Nephron progenitor cell (in vitro differentiated cells): Measurements from ENCODE around the gene MYH9.

Experiments used
- DNase-seq: peaks from one replicate; pipeline ENCODE4 v3.0.0; 2021
- H3K27ac Mint-ChIP-seq: 2 replicates; pipeline ENCODE4 v1.8.0; 2021; ENCODE audit warnings: mild to moderate bottlenecking, moderate library complexity, mixed read lengths
- H3K27me3 Mint-ChIP-seq: 2 replicates; pipeline ENCODE4 v1.8.0; 2021; ENCODE audit warnings: mild to moderate bottlenecking, low read depth, mixed read lengths; ENCODE audit not compliant: poor library complexity
- H3K36me3 Mint-ChIP-seq: 2 replicates; pipeline ENCODE4 v1.8.0; 2021; ENCODE audit warnings: low read depth, mixed read lengths
- H3K4me1 Mint-ChIP-seq: 2 replicates; pipeline ENCODE4 v1.8.0; 2021; ENCODE audit warnings: mixed read lengths
- H3K4me3 Mint-ChIP-seq: 2 replicates; pipeline ENCODE4 v1.8.0; 2021; ENCODE audit warnings: mild to moderate bottlenecking, moderate library complexity, mixed read lengths
- H3K9me3 Mint-ChIP-seq: 2 replicates; pipeline ENCODE4 v1.8.0; 2021; ENCODE audit warnings: mild to moderate bottlenecking, moderate library complexity, mixed read lengths
- TF ChIP-seq, protein P1 (sequence below): fragments of 200-600 bp; sonication (generic); IDR thresholded peaks from 2 replicates; pipeline ENCODE4 v1.5.0; 2021; ENCODE audit warnings: antibody characterized with exemption

The MYH9 gene

DNA sequence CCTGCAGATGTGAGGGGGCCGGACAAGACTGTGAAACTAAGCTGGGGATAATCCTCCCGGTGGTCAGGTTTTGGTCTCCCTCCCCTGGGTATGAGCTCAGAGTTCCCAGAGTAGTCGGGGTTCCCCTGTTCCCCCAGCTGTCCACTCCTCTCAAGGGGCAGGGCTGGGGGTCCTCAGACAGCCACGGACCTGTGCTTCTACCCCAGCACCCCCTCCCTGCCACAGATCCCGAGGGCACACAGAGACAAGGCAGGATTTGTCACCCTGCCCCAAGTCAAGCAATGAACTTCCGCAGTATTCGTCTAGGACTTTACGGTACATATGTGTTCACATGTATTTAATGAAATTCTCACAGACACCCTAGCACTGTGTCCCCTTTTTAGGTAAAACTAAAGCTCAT is 89.6 kb downstream of the MYH9 start:
- Mint-ChIP-seq H3K4me1 (no peaks in the 10 kb centered on the region), H3K27me3 (no peaks in the 10 kb centered on the region), H3K4me3 (no peak overlapping the region), H3K36me3 (peaks cover 73% of the 10 kb centered on the region), H3K27ac (no peak overlapping the region), H3K9me3 (no peaks in the 10 kb centered on the region)
- TF ChIP-seq, protein P1, sequence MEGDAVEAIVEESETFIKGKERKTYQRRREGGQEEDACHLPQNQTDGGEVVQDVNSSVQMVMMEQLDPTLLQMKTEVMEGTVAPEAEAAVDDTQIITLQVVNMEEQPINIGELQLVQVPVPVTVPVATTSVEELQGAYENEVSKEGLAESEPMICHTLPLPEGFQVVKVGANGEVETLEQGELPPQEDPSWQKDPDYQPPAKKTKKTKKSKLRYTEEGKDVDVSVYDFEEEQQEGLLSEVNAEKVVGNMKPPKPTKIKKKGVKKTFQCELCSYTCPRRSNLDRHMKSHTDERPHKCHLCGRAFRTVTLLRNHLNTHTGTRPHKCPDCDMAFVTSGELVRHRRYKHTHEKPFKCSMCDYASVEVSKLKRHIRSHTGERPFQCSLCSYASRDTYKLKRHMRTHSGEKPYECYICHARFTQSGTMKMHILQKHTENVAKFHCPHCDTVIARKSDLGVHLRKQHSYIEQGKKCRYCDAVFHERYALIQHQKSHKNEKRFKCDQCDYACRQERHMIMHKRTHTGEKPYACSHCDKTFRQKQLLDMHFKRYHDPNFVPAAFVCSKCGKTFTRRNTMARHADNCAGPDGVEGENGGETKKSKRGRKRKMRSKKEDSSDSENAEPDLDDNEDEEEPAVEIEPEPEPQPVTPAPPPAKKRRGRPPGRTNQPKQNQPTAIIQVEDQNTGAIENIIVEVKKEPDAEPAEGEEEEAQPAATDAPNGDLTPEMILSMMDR, result no peak
- DNase-seq, result no peak

DNA sequence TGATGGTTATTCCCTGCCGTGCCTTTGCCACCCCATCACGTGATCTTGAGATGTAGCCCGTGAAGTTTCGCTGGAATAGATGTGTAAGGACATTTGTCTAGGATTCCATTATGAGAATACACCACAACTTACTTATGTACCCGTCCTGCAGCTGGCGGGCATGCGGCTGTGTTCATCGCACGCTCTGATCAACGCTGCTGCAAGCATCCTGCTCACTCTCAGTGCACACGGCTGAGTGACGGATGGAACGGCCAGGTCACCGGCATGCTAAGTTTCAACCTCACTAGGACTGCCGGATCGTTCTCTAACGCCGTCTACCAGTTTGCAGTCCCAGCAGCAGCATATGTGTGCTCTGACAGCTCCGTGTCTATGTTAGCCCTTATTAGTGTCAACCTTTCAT is 90.2 kb downstream of the MYH9 start:
- Mint-ChIP-seq H3K4me3 (no peak overlapping the region), H3K36me3 (peaks cover 75% of the 10 kb centered on the region), H3K27me3 (no peaks in the 10 kb centered on the region), H3K4me1 (no peaks in the 10 kb centered on the region), H3K27ac (no peak overlapping the region), H3K9me3 (peaks cover under 1% of the 10 kb centered on the region)
- TF ChIP-seq, protein P1, result no peak
- no peak for DNase-seq

DNA sequence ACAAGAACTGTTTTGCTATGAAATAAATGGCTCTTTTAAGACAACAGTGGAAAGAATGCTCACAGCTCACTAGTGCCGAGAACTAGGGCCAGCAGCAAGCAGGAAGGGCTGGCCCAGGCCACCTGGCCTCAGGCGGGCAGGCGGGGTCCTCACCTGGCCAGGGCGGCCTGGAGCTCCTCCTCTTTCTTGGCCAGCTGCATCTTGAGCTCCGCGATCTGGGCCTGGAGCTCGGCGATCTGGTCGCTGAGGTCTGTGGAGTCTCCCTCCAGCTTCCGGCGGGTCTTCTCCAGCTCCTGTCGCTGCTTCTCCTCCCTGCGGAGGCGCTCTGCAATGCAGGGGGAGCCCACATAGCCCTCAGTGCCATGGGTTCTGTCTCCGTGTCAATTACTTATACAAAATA is 91.1 kb downstream of the MYH9 start:
- Mint-ChIP-seq H3K9me3 (peaks cover 9% of the 10 kb centered on the region), H3K27me3 (no peaks in the 10 kb centered on the region), H3K4me1 (no peaks in the 10 kb centered on the region), H3K4me3 (no peak overlapping the region), H3K36me3 (peaks cover 76% of the 10 kb centered on the region), H3K27ac (no peak overlapping the region)
- no peak for DNase-seq
- TF ChIP-seq, protein P1, result no peak

DNA sequence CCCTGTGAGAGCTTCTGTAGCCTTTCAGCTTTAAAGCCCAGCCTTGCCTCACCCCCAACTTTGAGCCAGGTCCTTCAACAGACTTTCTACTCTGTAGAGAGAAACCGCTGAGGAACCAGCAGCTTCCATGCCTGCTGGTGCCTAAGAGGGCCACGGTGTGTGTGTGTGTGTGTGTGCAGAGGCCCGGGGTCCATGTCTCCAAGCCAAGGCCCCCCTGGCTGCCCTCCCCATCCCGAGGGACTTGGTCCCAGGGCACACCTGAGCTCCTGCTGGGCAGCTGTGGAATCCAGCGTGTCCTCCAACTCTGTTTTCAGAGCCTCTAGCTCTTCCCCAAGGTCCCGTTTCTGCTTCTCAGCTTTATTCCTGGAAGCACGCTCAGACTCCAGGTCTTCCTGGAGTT is 92.5 kb downstream of the MYH9 start:
- no peak for DNase-seq
- no peaks in the 10 kb centered on the region for H3K27me3 Mint-ChIP-seq
- peaks cover 77% of the 10 kb centered on the region for H3K36me3 Mint-ChIP-seq
- H3K4me1 Mint-ChIP-seq, result no peaks in the 10 kb centered on the region
- H3K4me3 Mint-ChIP-seq, result no peak overlapping the region
- H3K27ac Mint-ChIP-seq, result no peak overlapping the region
- peaks cover 15% of the 10 kb centered on the region for H3K9me3 Mint-ChIP-seq
- TF ChIP-seq, protein P1, result no peak

DNA sequence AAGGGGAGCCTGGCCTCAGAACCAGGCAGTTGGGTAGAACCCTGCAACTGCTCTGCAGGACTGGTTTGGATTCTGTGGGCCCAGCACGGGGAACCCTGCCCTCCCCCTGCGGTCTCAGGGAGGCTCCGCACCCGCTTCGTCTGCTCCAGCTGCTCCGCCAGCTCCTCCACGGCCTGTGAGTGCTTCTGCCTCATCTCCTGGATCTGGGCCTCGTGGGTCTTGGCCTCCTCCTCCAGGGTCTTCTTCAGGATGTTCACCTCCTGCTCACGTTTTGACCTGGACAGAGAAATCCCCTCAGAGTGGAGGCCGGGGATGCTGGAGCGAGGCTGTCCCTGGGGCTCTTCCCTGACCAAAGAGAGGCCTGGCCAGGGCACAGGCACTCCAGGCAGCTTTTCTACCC is 93.0 kb downstream of the MYH9 start:
- Mint-ChIP-seq H3K9me3 (peaks cover 18% of the 10 kb centered on the region), H3K36me3 (peaks cover 81% of the 10 kb centered on the region), H3K4me3 (no peak overlapping the region), H3K4me1 (no peaks in the 10 kb centered on the region), H3K27ac (no peak overlapping the region), H3K27me3 (no peaks in the 10 kb centered on the region)
- no peak for DNase-seq
- TF ChIP-seq, protein P1, result no peak

DNA sequence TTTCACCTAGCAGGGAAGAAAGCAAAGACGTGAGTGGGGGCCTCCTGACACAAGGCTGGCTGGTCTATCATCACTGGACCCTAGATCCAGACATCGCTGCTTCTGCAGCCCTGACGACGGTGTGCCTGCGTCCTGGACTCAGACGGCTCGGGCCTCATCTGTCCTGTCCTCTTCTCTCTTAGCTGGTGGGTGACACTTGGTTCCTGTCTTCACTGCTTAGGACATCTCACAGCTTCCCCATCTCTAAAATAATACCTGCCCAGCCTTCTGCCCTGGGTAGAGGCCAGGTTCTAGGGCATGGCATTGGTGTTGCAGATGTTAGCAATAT is 93.5 kb downstream of the MYH9 start:
- no peaks in the 10 kb centered on the region for H3K27me3 Mint-ChIP-seq
- peaks cover 21% of the 10 kb centered on the region for H3K9me3 Mint-ChIP-seq
- DNase-seq, result no peak
- H3K36me3 Mint-ChIP-seq, result peaks cover 87% of the 10 kb centered on the region
- no peak overlapping the region for H3K4me3 Mint-ChIP-seq
- no peak overlapping the region for H3K27ac Mint-ChIP-seq
- no peaks in the 10 kb centered on the region for H3K4me1 Mint-ChIP-seq
- TF ChIP-seq, protein P1, result no peak
